HCT116 (cell line): ENCODE data around the gene IGSF10. TPM values are rescaled to one million over a fixed set of nuclear protein-coding genes. Genes with fewer than 3 reads are reported as not detected.

ENCODE experiments used
- ATAC-seq: fragments of 200-7000 bp; cut with Tn5 transposase; 2 replicates; pipeline ENCODE4 v1.9.1; 2020; ENCODE audit warnings: mild to moderate bottlenecking, moderate library complexity
- BruUV-seq: library from RNA; stranded (reverse); fragments of 400-500 nt; replicated peaks from 2 replicates; lab custom pipeline; 2021; lab: Mats Ljungman, UMichigan
- CTCF ChIA-PET: fragments of 300-600 bp; sonication (Branson Sonifier 250); formaldehyde crosslinking; loops from one replicate; lab custom pipeline; 2021; ENCODE audit warnings: antibody characterized with exemption; lab: Charles Lee
- POLR2A ChIA-PET: fragments of 300-600, 350-600 bp; sonication (Branson Sonifier 250); formaldehyde crosslinking; loops from one replicate; lab custom pipeline; 2021; ENCODE audit warnings: antibody characterized with exemption; lab: Charles Lee
- RAD21 ChIA-PET, 2 experiments: fragments of 300-600 bp; sonication (Branson Sonifier 250); formaldehyde crosslinking; loops; one replicate each; lab custom pipeline; 2023; ENCODE audit warnings: low total read pairs in 2 of 2; ENCODE audit not compliant: uncharacterized antibody in 2 of 2, unreplicated experiment in 2 of 2, low non-redundant PET in 1 of 2; lab: Charles Lee
- DNase-seq: peaks from one replicate; pipeline ENCODE4 v3.0.0-alpha.2; 2010; ENCODE audit warnings: low read depth, low spot score
- H2AFZ ChIP-seq: fragments of 200-600 bp; shearing (Covaris generic), sonication (generic); 2 replicates; pipeline ENCODE4 v1.6.1; 2017; ENCODE audit warnings: low read depth, mixed run types, mixed read lengths, antibody characterized with exemption, low read length; ENCODE audit not compliant: poor library complexity, severe bottlenecking
- H3K27ac ChIP-seq: 2 replicates; pipeline ENCODE4 v1.5.1; 2012; ENCODE audit warnings: low read depth, low read length
- H3K27me3 ChIP-seq: fragments of 200-600 bp; sonication (generic); 2 replicates; pipeline ENCODE4 v1.6.1; 2016; ENCODE audit warnings: mixed run types, low read length, mixed read lengths; ENCODE audit not compliant: insufficient read depth
- H3K36me3 ChIP-seq, 2 experiments: fragments of 200-500 bp in 1 of 2; fragments of 200-600 bp in 1 of 2; sonication (Bioruptor generic) in 1 of 2; sonication (generic) in 1 of 2; 2 replicates each; pipeline versions ENCODE4 v1.5.1 to v1.6.1; 2014 to 2016; ENCODE audit warnings: low read length in 2 of 2, inconsistent platforms in 1 of 2, mixed read lengths in 1 of 2, mixed run types in 1 of 2; ENCODE audit not compliant: insufficient read depth in 2 of 2, control insufficient read depth in 1 of 2
- H3K4me1 ChIP-seq, 2 experiments: fragments of 200-600 bp in 1 of 2; sonication (generic) in 1 of 2; 2 replicates each; pipeline versions ENCODE4 v1.5.1 to v1.6.1; 2012 to 2017; ENCODE audit warnings: low read length in 2 of 2, inconsistent platforms in 1 of 2, mild to moderate bottlenecking in 1 of 2, mixed read lengths in 1 of 2, mixed run types in 1 of 2, moderate library complexity in 1 of 2; ENCODE audit not compliant: insufficient read depth in 2 of 2, control insufficient read depth in 1 of 2
- H3K4me2 ChIP-seq: fragments of 200-600 bp; sonication (generic); 2 replicates; pipeline ENCODE4 v1.6.1; 2017; ENCODE audit warnings: mixed run types, low read length, mixed read lengths
- H3K4me3 ChIP-seq, 2 experiments: fragments of 200-600 bp in 1 of 2; sonication (generic) in 1 of 2; replicated peaks in 1 of 2; 2 replicates each; pipeline ENCODE4 v1.5.1; 2011 to 2016; ENCODE audit warnings: low read length in 2 of 2, control low read depth in 1 of 2, low read depth in 1 of 2, mild to moderate bottlenecking in 1 of 2, mixed read lengths in 1 of 2, mixed run types in 1 of 2
- H3K79me2 ChIP-seq: fragments of 200-600 bp; sonication (generic); 2 replicates; pipeline ENCODE4 v1.6.1; 2017; ENCODE audit warnings: mild to moderate bottlenecking, mixed run types, low read length, moderate library complexity, mixed read lengths; ENCODE audit not compliant: insufficient read depth
- H3K9ac ChIP-seq: fragments of 200-600 bp; sonication (generic); 2 replicates; pipeline ENCODE4 v1.6.1; 2016; ENCODE audit warnings: low read length, mixed read lengths
- H3K9me2 ChIP-seq: fragments of 200-600 bp; sonication (generic), shearing (Covaris generic); 2 replicates; pipeline ENCODE4 v1.6.1; 2017; ENCODE audit warnings: mixed run types, mild to moderate bottlenecking, moderate library complexity; ENCODE audit not compliant: insufficient read depth
- H3K9me3 ChIP-seq, 2 experiments: fragments of 200-500 bp in 1 of 2; fragments of 200-600 bp in 1 of 2; sonication (Bioruptor generic) in 1 of 2; sonication (generic) in 1 of 2; 2 replicates each; pipeline ENCODE4 v1.6.1; 2014 to 2017; ENCODE audit warnings: low read length in 2 of 2, mixed read lengths in 2 of 2, inconsistent platforms in 1 of 2, low read depth in 1 of 2, mild to moderate bottlenecking in 1 of 2, mixed run types in 1 of 2, moderate library complexity in 1 of 2; ENCODE audit not compliant: control insufficient read depth in 1 of 2, insufficient read depth in 1 of 2
- H4K20me1 ChIP-seq: fragments of 200-600 bp; sonication (generic), shearing (Covaris generic); 2 replicates; pipeline ENCODE4 v1.6.1; 2017; ENCODE audit warnings: mixed run types, mild to moderate bottlenecking, moderate library complexity; ENCODE audit not compliant: insufficient read depth
- CEBPB ChIP-seq: IDR thresholded peaks from 2 replicates; pipeline ENCODE4 v1.6.1; 2012; ENCODE audit warnings: low read depth
- RAD21 ChIP-seq: IDR thresholded peaks from 2 replicates; pipeline ENCODE4 v1.6.1; 2012; ENCODE audit warnings: low read depth, mild to moderate bottlenecking
- ZFX ChIP-seq: fragments of 450-650 bp; IDR thresholded peaks from 2 replicates; pipeline ENCODE4 v1.6.1; 2017
- intact Hi-C: fragments of 100-400 bp; cut with micrococcal nuclease; formaldehyde crosslinking; loops from 2 replicates; pipeline ENCODE4 v1.10.0; 2022
- total RNA-seq: library from RNA; stranded (reverse); gene quantifications from one replicate; pipeline ENCODE4 v1.2.1, GENCODE V29; 2021; ENCODE audit not compliant: unreplicated experiment

Gene IGSF10
- total RNA-seq, 1 experiment from 2014 or later: 0.02 TPM

DNA sequence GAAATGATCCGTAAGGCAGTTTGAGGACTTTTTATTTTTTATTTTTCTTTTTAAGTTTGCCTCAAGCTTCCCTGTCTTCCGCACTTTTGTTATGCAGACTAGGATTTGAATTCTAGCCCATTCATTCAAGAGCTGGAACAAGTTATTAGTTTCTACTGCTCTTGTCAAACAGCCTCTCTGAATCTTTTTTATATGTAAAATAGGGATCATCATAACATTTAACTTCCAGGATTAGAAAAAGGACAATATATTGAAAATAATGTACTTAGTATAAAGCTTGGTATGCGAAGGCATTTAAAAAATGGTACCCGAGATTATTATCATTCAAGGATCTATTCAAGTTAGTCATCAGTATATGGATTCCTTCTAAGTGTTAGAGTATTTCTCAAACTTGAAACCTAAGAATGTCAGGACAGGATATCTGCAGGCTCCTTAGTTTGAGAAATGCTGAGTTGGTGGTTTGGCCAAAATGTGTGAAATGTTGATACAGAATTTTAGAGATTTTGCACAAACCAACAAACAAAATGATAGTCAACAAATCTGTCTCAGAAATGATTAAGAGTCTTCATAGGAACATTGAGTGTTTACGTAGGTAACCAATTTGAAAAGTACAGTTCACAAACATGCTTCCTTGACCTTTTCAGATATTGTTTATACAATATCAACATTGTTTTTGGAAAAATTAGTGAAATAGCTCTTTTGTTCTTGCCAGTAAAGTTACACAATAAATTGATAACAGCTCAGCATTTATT is 40.5 kb upstream of the IGSF10 start:
- DNase-seq: no peak
- ATAC-seq: no peak
- no peaks in the 10 kb centered on the region for H3K4me1 ChIP-seq
- RAD21 ChIA-PET: no interaction called here
- H3K36me3 ChIP-seq: no peaks in the 10 kb centered on the region
- no TSS peak for BruUV-seq
- H3K79me2 ChIP-seq: no peaks in the 10 kb centered on the region
- CTCF ChIA-PET: no interaction called here
- no peak for TF ChIP-seq RAD21
- no peak for TF ChIP-seq ZFX
- H3K27me3 ChIP-seq: no peaks in the 10 kb centered on the region
- POLR2A ChIA-PET: no interaction called here
- no peak overlapping the region for H3K4me2 ChIP-seq
- H3K27ac ChIP-seq: no peak overlapping the region
- H3K4me3 ChIP-seq: no peak overlapping the region
- H3K9me2 ChIP-seq: no peaks in the 10 kb centered on the region
- intact Hi-C loops: no loop called here
- H2AFZ ChIP-seq: no peak overlapping the region
- H3K9me3 ChIP-seq: no peaks in the 10 kb centered on the region
- H4K20me1 ChIP-seq: no peaks in the 10 kb centered on the region
- no peak overlapping the region for H3K9ac ChIP-seq

DNA sequence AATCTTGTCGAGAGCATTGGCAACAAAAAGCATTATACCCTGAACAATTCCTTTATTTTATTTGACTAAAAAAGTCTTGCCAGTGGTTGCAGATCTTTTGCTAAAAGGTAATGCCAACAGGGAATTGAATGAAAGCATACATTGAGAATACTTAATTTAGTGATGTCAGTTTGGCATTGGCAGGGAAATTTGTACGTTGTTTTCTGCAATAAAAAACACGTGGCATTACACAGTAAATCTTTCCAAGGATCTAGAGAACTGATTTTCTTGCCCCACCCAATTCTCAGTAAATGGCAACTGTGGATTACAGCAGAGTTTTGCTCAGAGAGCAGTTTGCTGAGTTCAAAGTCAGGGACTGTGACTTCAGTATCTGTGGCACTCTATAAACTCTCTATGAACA is 38.3 kb upstream of the IGSF10 start:
- ATAC-seq (no peak), DNase-seq (no peak)
- Histone ChIP-seq H2AFZ (no peak overlapping the region), H3K27ac (no peak overlapping the region), H3K36me3 (no peaks in the 10 kb centered on the region), H3K9me3 (no peaks in the 10 kb centered on the region), H3K27me3 (no peaks in the 10 kb centered on the region), H3K9ac (no peak overlapping the region), H4K20me1 (no peaks in the 10 kb centered on the region), H3K9me2 (no peaks in the 10 kb centered on the region), H3K4me1 (no peaks in the 10 kb centered on the region), H3K79me2 (no peaks in the 10 kb centered on the region), H3K4me2 (no peak overlapping the region), H3K4me3 (no peak overlapping the region)
- ChIA-PET RAD21 (no interaction called here), POLR2A (no interaction called here), CTCF (no interaction called here)
- TF ChIP-seq CEBPB: no peak
- intact Hi-C loops: no loop called here
- no TSS peak for BruUV-seq
